Motor neuron (in vitro differentiated cells): ENCODE data around the gene SUMF1. TPM values are rescaled to one million over a fixed set of nuclear protein-coding genes. Genes with fewer than 3 reads are reported as not detected.

Experiments
- ATAC-seq, 8 experiments: fragments of 200-7000 bp; cut with Tn5 transposase; replicated peaks in 6 of 8; 2 replicates each; pipeline ENCODE4 v1.8.0; 2021; ENCODE audit warnings: mild to moderate bottlenecking in 8 of 8, moderate library complexity in 8 of 8
- H3K27ac ChIP-seq, 2 donors: fragments of 250-450 bp; sonication (Bioruptor Pico); 2 replicates each; pipeline ENCODE4 v1.9.0; 2021; ENCODE audit warnings: antibody characterized with exemption in 2 of 2, mild to moderate bottlenecking in 2 of 2, moderate library complexity in 1 of 2
- H3K4me1 ChIP-seq, 2 donors: fragments of 250-450 bp; sonication (Bioruptor Pico); replicated peaks in 1 of 2; 2 replicates each; pipeline ENCODE4 v1.6.1; 2021; ENCODE audit warnings: antibody characterized with exemption in 2 of 2, mild to moderate bottlenecking in 2 of 2, moderate library complexity in 1 of 2
- H3K4me3 ChIP-seq, 5 donors: fragments of 250-450 bp; sonication (Bioruptor Pico); 2 replicates each; pipeline ENCODE4 v1.9.0; 2021; ENCODE audit warnings: antibody characterized with exemption in 5 of 5, mild to moderate bottlenecking in 5 of 5, moderate library complexity in 4 of 5
- WGBS, 10 experiments: fragments of 450-650 bp; shearing (Covaris generic); methylation state at CpG; one replicate each; pipeline ENCODE4 v1.0.0; 2022; 5-methylcytosine and 5-hydroxymethylcytosine counted together
- in situ Hi-C, 9 experiments: fragments of 400-800 bp; cut with MboI; loops; one replicate each; pipeline ENCODE4 v1.15.0; 2021; ENCODE audit warnings: low sequenced_read_pairs in 9 of 9, low pct_unique_long_range_greater_than_20kb in 2 of 9; ENCODE audit not compliant: unreplicated experiment in 9 of 9
- total RNA-seq, 8 experiments: library from RNA; unstranded; fragments of 300-600 nt; gene quantifications; 2 replicates each; pipeline versions ENCODE4 v1.2.3 to v1.2.4, GENCODE V29; 2022

Gene SUMF1
- total RNA-seq, 8 experiments from 2014 or later = 3.1 to 52.6 (median 12.1) TPM

DNA sequence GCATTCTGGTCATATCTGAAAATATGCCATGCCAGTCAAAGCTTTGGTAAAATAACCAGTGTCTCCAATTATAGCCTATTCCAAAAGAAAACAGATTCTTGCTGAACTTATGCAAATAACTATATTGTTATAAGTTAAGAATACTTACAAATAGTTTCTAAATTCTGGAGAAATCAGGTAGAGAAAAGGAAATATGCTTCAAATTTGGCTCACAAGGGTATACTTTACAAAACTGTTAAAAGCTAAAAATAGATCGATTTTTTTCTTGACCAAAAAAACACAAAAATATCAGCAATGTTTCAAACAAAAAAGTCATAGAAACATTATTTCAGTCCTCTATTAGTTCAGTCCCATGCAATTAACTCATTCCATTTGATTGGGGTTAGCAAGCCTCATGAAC, 140.2 kb downstream of the SUMF1 start:
- 67 to 100% (median 100%) methylated on average over 1 of the region's 1 CpG; no CpG with 5 or more reads in 1 of the 10 experiments for WGBS, 10 experiments
- H3K4me1 ChIP-seq = peaks cover 0 to 5% of the 10 kb centered on the region in 2 donors
- in situ Hi-C loops = loop anchor here in 1 of 9 experiments (25.0 kb wide), 1 partner anchor 310 kb away; no protein-coding TSS in a partner anchor
- no peak for ATAC-seq
- no peak overlapping the region for H3K4me3 ChIP-seq
- no peak overlapping the region for H3K27ac ChIP-seq

DNA sequence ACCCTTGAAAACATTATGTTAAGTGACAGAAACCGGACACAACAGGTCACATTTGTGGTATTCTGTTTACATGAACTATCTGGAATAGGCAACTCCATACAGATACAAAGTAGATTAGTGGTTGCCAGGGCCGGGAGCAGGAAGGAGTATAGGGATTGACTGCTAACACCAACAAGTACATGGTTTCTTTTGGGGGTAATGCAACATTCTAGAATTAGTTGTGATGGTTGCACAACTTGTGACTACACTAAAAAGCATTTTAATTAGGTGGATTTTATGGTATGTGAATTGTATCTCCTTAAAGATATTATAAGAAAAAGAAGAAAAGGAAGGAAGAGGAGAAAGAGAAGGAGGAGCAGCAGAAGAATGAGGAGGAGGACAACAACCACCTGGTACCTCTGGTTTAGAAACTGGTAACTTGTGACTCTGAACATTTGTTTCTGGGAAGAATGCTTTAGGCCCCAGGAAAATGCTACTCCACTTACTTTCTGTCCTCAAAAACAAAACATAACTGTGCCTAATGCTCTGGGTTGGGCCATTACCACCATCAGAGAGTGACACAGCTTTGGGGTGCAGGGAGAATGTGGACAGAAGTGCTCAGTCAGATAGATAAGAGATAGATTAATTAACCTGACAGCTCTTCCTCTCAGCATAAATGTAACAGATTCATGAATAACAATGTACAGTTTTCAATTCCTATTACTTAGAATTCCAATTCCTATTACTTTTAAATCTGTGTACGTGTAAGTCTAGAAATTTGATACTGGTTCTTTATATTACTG, 143.6 kb downstream of the SUMF1 start:
- WGBS, 10 experiments = 0 to 100% (median 71%) methylated on average over 1 to 3 of the region's 3 CpGs; no CpG with 5 or more reads in 1 of the 10 experiments
- peak in 3 of 8 experiments; percentile 8 to 41 (median 40) for ATAC-seq
- no peak overlapping the region for H3K27ac ChIP-seq
- H3K4me3 ChIP-seq = no peak overlapping the region
- H3K4me1 ChIP-seq = peaks cover 4 to 5% of the 10 kb centered on the region in 2 donors
- in situ Hi-C loops = no loop called here

DNA sequence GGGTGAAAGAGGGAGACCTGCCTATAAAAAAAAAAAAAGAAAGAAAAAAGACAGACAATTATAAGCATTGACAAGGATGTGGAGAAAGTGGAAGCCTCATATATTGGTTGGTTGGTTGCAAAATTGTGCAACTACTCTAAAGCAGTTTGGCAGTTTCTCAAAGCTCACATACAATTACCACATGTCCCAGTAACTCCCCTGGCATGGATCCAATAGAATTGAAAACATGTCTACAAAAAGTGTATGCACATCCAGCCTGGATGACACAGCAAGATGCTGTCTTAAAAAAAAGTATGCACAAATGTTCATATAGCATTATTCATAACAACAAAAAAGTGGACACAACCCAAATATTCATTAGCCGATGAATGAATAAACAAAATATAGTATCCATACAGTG, 144.4 kb downstream of the SUMF1 start:
- 0 to 100% (median 92%) methylated on average over 1 of the region's 1 CpG; no CpG with 5 or more reads in 3 of the 10 experiments for whole genome bisulfite sequencing, 10 experiments
- in situ Hi-C loops = no loop called here
- peaks cover 4 to 5% of the 10 kb centered on the region in 2 donors for H3K4me1 ChIP-seq
- peak in 3 of 8 experiments; percentile 30 to 52 (median 35) for ATAC-seq
- H3K27ac ChIP-seq = no peak overlapping the region
- no peak overlapping the region for H3K4me3 ChIP-seq

DNA sequence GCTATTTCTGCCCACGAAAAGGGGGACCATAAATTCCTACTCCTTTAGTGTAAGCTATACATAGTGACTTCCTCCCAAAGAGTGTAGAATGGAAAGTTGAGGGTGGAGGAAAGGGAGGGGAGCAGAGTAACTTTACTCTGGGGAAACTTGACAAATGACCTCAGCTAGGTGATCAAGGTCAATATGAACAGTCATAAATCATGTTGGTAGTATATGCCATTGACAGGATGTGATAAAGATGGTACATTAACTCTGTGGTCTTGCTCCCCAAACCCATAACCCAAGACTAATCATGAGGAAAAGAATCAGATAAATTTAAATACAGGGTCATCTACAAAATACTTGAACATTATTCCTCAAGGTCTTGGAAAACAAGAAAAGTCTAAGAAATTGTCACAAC, 145.3 kb downstream of the SUMF1 start:
- Histone ChIP-seq H3K27ac (no peak overlapping the region), H3K4me3 (no peak overlapping the region), H3K4me1 (peaks cover 4 to 5% of the 10 kb centered on the region in 2 donors)
- ATAC-seq = no peak
- 0 to 100% (median 70%) methylated on average over 1 of the region's 1 CpG; no CpG with 5 or more reads in 3 of the 10 experiments for WGBS, 10 experiments
- in situ Hi-C loops = no loop called here

DNA sequence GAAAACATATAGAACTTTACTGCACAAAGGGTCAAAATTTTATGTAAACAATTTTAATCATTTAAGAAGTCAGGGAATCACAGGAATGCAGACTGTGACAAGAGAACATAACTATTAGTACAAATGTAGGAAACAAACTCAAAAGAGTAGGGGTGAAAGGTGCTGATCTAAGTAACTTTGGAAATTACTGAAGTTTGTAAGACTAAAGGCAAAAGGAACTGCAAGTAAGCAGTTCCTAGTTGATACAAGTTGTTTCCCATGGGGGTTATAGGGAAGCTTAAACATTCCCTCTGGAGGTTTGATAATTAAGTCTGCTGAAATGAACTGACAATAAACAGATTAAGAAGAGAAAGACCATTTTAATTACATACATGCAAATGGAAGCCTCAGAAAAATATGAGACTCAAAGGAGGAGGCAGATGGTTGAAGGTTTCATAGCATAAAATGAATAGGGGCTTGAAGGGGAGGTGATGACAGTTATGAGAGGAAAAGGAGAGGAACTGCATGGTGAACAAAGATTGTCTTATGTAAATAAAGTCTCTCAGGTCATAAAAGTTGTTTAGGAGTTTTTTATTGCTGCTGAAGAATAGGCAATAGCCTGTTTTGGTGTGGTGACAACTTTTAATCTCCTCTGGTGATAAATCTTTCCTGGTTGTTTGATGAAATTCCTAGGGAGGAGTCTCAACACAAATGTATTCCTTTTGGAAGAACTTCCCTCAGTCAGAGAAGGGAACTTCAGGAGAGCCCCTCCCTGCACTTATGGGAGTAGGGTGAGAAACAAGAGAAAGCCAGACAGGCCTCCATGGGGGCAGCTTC, 146.8 kb downstream of the SUMF1 start:
- peaks cover 4 to 5% of the 10 kb centered on the region in 2 donors for H3K4me1 ChIP-seq
- no peak overlapping the region for H3K27ac ChIP-seq
- in situ Hi-C loops = no loop called here
- no peak overlapping the region for H3K4me3 ChIP-seq
- ATAC-seq = peak in 3 of 8 experiments; percentile 59 to 85 (median 80)

DNA sequence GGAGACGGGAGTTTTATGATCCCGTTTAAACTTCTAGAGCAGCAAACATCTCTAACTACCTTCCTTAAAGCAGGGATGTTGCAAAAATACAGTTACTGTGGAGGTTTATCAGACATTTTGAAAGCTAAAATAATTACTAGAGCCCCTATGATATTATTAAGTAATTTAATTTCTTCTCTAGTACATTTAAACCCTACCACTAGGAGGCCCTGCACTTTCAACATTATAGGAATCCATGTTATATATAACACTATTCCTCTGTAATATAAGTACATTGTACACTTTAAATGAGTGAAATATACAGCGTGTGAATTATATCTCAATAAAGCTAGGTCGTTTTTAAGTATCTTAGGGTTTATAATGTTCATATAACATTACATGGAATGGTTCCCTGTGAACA, 152.4 kb downstream of the SUMF1 start:
- Histone ChIP-seq H3K27ac (no peak overlapping the region), H3K4me1 (no peaks in the 10 kb centered on the region), H3K4me3 (no peak overlapping the region)
- in situ Hi-C loops = no loop called here
- WGBS, 10 experiments = 40 to 100% (median 77%) methylated on average over 1 to 4 of the region's 4 CpGs; no CpG with 5 or more reads in 1 of the 10 experiments
- ATAC-seq = no peak

DNA sequence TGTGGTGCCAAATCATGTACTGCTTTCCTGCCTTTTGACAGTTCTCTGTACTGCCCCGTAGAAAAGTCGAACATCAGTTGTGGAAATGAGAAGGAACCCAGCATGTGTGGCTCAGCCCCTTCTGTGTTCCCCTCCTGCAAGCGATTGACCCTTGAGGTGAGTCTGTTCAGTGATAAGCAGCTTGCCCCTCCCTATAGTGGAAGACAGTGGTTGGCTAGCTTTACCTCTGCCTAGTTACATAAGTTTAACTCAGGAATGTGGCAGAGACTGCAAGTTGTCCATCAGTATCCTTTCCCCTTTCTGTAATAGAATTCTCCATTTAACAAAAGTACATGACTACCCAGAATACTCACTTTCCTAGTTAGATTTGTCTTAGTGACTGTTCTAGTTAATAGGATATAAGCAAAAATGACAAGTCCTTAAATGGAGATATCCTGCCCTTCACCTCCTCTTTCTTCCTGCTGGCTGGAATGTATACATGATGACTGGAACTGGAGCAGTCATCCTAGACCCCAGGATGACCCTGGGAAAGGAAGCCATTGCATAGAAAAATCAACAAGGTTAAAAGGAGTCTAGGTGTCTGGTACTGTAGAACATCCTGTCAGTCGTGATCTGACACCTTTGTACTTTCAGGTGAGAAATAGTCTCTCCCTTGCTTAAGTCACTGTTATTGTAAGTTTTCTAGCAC, 153.3 kb downstream of the SUMF1 start:
- 80 to 100% (median 98%) methylated on average over 2 to 4 of the region's 4 CpGs; no CpG with 5 or more reads in 4 of the 10 experiments for WGBS, 10 experiments
- in situ Hi-C loops = no loop called here
- Histone ChIP-seq H3K27ac (no peak overlapping the region), H3K4me3 (no peak overlapping the region), H3K4me1 (no peaks in the 10 kb centered on the region)
- ATAC-seq = no peak

DNA sequence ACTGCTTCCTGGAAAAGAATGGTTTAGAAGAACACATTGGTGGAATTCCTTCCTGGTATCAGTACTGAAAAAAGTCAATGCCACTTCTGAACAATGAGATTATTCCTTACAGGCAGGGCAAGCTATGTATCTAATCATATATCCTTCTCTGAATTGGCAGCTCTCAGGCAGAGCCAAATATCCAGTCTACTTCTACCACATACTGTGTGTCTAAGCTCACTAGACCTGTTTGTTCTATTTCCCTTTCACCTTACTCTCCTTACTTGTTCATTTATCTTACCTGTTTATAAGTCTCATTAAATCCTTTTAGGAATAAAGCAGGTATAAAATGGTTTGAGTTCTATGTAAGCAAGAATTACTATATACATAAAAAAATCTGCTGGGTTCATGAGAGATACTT, 155.6 kb downstream of the SUMF1 start:
- no peak overlapping the region for H3K4me3 ChIP-seq
- in situ Hi-C loops = no loop called here
- H3K4me1 ChIP-seq = peaks cover 0 to 2% of the 10 kb centered on the region in 2 donors
- no peak for ATAC-seq
- H3K27ac ChIP-seq = no peak overlapping the region

Other genes with a start within 250 kb of the SUMF1 start
- gene SETMAR, start 163.9 kb downstream of the SUMF1 start, total RNA-seq = 10 to 100 TPM; 14.0 to 34.0 (median 21.0) TPM
- gene ITPR1, start 26.1 kb upstream of the SUMF1 start, total RNA-seq = 100 to 1,000 TPM in 3 of 8 experiments, 10 to 100 TPM in 1, 1 to 10 TPM in 4; 2.2 to 167 (median 12.2) TPM